GM19468 (cell line): ENCODE results near the gene EXOSC6.
"Not testable (repeated sequence)": the region's sequence is repeated elsewhere in the genome, so short reads cannot be mapped to it uniquely, and the experiment has no call there.

Source experiments
- ATAC-seq: cut with Tn5 transposase; IDR thresholded peaks from one replicate; pipeline ENCODE4 v1.9.1; 2021; ENCODE audit warnings: mild to moderate bottlenecking, moderate library complexity, moderate number of reproducible peaks; ENCODE audit not compliant: unreplicated experiment; ENCODE audit errors: extremely low read depth

The EXOSC6 gene

DNA sequence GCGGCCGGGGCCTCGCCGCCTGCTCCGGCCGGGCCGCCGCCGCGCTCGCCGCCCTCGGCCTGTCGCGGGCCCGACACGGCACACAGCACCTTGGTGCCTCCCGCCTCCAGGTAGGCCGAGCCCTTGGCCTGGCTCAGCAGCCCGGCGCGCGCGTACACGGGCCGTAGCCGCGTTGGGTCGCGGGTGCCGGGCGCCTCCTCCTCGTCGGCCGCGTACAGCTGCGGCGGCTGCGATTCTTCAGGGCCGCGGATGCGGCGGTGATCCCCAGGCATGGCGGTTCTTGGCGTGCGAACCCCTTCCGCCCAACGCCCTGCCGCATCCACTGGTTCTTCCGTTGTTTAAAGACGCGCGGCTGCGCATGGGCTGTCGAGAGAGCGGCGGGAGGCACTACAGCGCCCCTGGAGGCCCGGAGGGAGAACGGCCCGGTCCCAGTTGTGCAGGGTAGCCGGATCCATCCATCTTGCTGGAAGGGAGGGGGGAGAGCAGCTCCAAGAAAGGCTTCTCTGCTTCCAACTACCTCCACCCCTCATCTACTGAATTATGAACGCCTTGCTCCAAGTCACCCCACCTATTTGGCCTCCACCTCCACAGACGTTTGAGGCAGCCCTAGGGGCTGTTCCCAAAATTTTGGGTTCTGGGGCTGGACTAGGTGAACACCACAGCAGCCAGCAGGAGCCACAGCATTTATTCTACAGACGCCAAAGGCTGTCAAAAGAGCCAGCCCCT lies at the start of gene EXOSC6:
Gene EXOSC6, minus strand, starts transcription at position 312 of the 726 bp plus-strand sequence. Its CDS starts 40 bp downstream, at position 272.
- peak; percentile 73 for ATAC-seq

DNA sequence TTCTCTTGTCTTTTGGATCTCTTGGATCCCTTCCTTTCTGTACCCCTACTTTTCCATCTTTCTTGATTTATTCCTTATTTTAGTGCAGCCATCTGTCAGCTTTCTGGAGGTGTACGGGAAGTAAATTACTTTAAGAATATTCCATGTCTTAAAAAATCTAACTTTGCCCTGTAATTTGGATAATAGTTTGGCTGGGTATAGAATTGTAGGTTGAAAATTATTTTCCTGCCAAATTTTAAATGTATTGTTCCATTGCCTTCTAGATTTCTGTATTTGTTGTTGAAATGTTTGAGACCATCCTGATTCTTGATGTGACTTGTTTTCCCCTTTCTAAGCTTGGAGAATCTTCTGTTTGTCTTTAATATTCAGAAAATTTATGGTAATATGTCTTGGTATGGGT lies 49.4 kb upstream of the EXOSC6 start:
- no peak for ATAC-seq

DNA sequence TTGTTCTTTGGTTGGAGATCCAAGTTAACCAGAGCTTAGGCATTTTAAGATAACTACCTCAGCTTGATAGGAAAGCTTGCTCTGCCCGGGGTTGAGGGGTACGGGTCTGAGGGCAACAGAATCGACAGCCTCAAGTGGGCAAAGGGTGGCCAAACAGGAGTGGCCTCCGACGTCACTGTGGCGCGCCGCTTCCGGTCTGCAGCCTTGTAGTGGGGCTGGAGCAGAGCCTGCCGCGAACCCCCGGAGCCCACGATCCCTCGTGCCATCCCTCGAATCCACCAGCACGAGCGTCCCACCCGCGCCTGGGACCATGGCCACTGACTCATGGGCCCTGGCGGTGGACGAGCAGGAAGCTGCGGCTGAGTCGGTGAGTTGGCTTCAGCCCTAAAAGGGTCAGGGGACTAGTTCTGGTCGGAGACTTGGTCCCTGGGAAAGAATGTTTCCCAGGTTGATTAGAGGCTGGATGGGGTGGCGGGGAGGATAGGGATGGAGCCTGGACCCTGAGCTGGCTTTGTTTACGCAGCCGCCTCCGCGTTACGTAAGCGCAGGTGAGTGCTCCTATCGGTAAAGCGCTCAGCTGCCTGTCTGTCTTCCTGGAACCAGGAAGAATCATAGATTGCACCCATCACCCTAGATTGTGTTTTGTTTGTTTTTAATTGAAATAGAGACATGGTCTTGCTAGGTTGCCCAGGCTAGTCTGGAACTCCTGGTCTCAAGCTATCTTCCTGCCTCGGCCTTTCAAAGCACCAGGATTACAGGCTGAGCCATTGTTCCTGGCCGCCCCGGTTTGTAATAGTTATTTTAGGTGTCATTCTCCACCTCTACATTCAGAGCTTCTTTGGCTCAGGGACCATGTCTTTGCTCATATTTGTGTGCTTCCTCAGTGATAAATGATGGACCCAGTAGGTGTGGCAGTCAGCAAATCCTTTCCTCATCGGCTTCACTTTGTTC lies 47.5 kb upstream of the EXOSC6 start, which contains the start of gene DDX19B:
Gene DDX19B, plus strand, starts transcription at position 199 of the 951 bp plus-strand sequence. Its CDS starts 112 bp downstream, at position 311.
- ATAC-seq: no peak

DNA sequence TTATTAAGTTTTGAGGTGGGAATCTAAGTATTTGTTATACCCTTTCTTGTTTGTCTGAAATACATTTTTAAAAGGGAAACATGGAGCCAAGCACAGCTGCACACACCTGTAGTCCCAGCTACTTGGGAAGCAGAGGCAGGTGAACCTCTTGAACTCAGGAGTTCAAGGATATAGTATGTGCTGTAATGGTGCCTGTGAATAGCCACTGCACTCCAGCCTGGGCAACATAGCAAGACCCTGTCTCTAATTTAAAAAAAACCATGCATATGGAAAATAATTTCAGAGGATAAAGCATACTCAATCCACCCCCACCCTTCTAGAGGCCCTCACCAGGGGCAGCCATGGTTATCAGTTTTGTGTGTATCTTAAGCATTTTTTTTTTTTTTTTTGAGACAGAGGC lies 43.9 kb upstream of the EXOSC6 start:
- ATAC-seq: no peak

DNA sequence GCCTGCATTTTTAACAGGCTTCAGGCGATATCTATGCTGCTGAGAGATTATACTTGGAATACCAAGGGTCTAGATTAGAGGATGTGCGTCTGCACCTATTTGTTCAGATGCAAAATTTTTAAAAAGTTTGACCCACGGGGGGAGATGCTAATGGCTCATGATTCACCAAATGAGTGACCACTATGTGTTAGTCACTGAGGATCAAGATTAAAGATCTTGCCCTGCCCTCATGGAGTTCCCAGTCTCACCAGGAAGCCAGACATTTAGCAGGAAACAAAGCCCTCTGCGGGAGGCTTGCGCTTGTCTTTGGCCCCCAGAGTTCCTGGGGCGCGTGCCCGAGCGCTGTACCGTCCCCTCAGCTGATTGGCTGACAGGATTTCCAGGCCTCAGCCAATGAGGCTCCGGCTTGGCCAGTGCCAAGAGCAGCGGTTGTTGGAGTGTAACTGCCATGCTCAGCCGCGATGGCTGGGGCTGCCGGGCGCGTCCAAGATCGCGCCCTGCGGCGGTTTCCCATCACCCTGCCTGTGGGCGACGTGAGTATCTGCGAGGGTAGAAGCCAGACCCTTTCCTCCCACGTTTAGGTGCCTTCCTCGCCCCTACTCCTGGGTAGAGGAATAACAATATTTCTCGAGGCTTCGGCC lies 42.8 kb upstream of the EXOSC6 start:
- no peak for ATAC-seq

DNA sequence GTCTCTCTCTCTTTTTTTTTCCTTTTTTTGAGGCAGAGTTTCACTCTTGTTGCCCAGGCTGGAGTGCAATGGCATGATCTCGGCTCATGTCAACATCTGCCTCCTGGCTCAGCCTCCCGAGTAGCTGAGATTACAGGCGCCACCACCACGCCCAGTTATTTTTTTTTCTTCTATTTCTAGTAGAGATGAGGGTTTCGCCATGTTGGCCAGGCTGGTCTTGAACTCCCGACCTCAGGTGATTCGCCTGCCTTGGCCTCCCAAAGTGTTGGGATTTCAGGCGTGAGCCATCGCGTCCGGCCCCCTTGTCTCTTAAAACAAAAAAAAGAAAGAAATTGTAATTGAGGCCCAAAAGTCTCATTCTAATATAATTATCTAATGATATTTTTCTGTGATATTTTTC lies 40.4 kb upstream of the EXOSC6 start:
- ATAC-seq: not testable (repeated sequence)

DNA sequence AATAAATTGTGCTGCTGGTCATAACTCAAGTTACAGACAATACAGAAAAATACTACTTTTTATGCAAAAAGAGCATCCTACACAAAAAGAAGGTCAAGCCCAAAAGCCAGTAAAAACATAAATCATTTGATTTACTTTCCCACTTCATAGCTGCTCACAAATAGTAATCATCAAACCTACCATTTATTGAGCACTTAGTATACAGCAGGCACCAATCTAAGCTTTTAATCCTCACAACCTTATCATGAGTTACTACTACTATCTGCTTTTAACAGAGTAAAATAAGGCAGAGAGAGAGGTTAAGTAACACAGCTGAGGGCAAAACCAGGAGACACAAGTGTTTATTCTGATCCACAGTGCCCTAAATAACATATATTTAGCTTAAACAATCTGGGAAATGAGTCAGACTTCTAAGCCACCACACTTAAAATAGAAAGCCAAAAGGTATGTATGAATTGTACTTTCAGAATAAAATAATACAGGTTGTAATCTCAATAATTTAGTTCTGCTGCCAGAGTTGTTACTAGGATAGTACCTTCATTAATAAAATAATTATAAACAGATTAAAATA lies 39.3 kb upstream of the EXOSC6 start:
- no peak for ATAC-seq

DNA sequence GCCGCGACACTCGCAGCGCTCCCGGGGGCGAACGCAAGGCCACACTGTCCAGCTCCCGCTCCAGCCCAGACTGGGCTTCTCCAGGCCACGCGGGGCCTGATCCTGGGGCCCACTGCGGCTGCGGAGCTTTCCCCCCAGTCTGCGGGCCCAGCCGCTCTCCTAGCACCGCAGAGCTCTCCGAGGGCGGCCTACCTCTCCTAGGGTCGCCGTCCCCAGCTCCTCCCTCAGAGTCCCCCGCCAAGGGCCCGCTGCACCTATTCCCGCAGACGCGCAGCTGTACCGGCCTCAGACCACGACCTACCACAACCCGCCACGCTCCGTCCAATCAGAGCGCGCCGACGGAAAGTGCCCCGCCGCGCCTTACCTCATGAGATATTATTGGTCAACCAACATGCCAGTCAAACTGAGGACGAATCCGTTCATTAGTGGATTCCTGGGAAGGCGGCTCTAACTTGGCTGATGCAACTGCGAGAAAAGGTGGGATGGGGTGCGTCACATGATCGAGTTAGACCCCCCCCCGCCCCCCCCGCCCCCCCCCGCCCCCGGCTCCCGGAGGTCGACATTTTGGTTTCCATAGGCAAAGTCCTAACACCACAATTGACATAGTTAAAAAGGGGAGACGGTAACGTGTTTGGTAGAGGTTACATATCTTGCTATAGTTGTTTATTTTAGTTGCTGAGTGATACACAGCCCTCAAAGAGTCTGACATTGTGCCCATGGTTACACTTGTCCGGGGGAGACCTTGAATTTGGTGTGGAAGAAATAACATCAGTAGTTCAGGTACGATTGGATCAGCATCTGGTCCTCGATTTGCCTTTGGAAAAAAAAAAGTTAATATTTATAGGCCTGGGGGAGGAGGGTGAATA lies 37.7 kb upstream of the EXOSC6 start, which contains the start of gene AARS1:
Gene AARS1, minus strand, starts transcription at position 278 of the 866 bp plus-strand sequence. CDS start 6,743 bp downstream, outside the sequence.
- ATAC-seq: peak; percentile 98

DNA sequence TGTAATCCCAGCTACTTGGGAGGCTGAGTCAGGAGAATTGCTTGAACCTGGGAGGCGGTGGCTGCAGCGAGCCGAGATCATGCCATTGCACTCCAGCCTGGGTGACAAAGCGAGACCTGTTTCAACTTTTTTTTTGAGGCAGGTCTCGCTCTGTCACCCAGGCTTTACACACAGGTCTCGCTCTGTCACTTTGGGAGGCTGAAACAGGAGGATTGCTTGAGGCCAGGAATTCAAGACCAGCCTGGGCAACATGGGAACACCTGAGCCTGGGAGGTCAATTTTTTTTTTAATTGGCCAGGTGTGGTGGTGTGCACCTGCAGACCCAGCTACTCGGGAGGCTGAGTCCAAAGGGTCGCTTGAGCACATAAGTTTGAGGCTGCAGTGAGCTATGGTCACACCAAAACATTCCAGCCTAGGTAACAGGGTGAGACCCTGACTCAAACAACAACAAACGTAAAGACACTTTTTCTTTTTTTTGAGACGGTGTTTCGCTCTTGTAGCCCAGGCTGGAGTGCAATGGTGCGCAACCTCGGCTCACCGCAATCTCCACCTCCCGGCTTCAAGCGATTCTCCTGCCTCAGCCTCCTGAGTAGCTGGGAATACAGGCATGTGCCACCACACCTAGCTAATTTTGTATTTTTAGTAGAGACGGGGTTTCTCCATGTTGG lies 35.7 kb upstream of the EXOSC6 start:
- ATAC-seq: not testable (repeated sequence)

DNA sequence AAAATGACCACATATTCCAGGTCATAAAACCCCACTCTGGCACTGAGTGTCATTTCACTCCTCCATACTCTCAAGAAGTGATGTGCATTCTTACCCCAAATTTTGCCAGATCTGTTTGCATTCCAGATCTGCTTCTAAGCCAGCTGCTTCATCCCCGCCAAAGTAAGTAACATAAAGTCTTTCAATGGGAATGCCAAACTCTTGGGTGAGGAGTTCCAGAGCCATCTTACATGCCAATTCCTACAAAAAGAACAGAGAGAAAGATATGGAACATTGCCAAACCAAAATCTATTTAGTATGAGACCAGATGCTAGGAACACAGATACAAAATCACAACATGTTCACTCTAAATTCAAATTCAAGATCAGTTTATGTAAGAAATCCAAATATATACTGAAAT lies 24.7 kb upstream of the EXOSC6 start:
- ATAC-seq: no peak

DNA sequence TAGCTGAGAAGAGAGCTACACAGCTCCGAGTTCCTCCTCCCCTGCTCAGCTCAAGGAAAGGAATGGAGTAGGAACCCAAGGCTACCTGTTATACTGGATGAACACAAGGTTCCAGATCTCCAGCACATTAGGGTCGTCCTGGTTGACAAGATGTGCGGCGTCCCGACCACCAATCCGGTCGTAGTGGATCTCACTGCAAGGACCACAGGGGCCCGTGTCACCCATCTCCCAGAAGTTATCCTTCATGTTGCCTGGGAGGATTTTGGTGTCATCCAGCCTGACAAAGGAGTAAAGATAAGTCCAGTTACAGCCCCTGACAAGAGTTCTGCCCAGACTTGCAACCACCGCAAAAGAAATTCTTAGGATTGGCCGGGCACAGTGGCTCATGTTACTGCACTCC lies 20.0 kb upstream of the EXOSC6 start:
- no peak for ATAC-seq

DNA sequence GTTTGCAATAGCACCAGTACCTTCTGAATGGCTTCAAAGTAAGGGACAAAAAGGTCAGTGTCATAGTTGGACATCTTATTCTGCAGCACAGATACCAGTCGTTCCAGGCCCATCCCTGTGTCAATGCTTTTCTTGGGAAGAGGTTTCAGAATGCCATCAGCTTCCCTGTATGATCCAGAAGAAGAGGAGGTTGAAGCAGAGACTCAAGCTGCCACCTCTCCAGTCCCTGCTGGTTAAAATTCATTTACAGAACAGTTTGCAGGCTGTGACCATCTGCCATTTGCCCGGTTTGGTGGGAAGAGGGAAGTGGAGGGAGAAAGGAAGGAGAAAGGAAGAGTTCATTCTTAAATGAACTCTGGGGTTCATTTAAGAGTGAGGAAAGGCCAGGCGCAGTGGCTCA lies 18.4 kb upstream of the EXOSC6 start:
- no peak for ATAC-seq

DNA sequence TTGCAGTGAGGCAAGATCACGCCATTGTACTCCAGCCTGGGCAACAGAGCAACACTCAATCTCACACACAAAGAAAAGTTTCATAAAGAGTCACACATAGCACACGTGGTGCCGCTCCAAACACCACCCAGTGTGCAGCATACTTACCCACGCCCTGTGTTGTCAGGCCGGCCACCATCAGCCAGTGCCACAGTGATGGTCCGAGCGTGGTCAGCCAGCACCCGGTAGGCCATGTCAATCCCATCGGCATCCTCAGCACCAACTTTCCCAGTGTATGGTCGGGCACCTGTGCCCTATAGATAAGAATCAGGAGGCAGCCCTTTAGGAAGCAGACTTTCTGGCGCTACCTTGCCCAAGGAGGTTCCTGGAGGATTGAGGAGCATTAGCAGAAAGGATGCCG lies 17.7 kb upstream of the EXOSC6 start:
- ATAC-seq: no peak

DNA sequence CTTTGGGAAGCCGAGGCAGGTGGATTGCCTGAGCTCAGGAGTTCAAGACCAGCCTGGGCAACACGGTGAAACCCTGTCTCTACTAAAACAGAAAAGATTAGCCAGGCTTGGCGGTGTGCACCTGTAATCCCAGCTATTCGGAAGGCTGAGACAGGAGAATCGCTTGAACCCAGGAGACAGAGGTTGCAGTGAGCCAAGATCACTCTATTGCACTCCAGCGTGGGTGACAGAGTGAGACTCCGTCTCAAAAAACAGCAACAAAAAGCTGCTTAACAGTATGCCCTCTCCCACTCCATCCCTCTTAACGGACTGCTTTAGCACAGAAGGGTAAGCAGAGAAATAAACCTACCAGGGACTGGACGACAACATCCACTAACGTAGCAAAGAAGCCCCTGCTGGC lies 16.2 kb upstream of the EXOSC6 start:
- not testable (repeated sequence) for ATAC-seq

DNA sequence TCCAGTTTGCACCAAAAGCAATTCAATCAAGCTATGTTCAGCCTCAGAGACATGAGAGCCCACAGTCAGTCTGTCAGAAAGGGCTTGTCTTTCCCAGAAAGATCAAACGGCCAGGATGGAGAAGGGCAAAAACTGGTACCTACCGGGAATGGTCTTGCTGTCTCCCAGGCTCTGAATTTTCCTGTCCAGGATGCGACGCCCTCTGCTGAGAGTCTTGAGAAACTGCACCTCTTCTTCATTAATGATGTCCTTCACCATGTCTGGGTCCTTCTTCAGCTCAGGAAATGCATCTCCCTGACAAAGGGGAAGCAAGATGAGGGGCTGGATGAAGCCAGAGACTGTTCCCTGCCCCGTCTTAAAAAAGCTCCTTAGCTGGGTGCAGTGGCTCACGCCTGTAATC lies 15.8 kb upstream of the EXOSC6 start:
- ATAC-seq: no peak

DNA sequence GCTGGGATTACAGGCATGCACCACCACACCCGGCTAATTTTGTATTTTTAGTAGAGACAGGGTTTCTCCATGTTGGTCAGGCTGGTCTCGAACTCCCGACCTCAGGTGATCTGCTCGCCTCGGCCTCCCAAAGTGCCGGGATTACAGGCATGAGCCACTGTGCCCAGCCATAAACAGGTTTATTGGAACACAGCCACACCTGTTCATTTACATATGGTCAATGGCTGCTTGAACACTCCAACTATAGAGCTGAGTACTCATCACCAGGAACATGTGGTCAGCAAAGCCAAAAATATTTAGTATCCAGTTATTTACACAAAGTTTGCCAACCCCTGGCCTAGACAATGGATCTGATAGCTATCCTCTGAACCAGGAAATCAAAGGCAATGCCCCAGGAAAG lies 8.2 kb upstream of the EXOSC6 start:
- ATAC-seq: not testable (repeated sequence)

DNA sequence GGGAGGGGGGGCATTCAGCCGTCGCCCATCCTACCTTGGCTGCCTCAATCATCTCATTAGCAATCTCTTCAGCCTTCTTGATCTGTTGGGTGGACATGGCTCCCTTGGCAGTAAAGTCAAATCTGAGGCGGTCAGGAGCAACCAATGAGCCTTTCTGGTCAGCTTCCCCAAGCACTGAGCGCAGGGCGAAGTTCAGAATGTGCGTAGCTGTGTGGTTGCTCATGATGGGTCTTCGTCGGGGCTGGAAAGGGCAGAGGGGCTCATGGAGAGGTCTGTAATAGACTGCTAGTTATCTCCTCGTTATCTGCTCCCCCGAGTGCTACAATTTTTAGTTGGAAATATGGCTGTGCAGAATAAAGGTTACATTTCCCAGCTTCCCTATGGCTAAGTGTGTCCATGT lies 7.2 kb upstream of the EXOSC6 start:
- no peak for ATAC-seq

DNA sequence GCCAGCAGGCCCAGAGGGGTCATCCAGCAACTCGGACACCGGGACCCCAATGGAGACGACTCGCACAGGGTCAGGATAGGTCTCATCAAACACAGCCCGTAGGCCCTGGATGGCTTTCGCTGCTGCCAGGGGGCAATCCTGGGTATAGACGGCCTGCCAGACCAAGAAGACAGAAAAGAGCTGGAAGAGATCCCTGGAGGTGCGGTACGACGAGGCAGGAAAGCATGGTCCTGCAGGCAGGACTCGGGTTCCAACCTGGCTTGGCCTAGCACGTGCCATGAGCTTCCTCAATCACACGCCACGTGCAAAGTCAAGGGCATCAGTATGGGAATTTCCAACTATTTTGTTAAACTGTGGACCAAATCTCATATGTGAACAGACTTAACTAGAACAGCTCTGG lies 6.3 kb upstream of the EXOSC6 start:
- no peak for ATAC-seq

DNA sequence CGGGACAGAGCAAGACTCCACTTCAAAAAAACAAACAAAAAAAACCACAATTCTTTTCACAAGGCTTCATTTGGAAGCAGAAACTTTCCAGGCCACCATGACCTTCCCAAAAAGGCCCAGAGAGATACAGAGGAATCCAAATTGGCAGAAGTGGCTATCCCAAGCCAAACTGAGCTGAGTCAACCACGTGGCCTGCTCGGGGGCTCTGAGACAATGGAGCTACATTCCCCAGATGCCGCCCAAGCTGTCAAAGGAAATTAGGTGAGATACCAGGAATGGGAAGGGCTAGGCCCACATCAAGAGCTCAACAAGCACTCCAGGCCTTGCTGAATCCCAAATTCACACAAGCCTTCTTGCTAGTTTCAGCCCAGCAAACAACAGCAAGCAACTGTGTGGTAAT lies 5.7 kb upstream of the EXOSC6 start:
- no peak for ATAC-seq
